Ishikawa (cell line): ENCODE data around the gene TNFSF12.

Experiments
- MAX ChIP-seq: IDR thresholded peaks from 2 replicates; pipeline ENCODE4 v1.6.1; 2012
- NFIC ChIP-seq: IDR thresholded peaks from 2 replicates; pipeline ENCODE4 v1.6.1; 2012
- REST ChIP-seq: IDR thresholded peaks from 2 replicates; pipeline ENCODE4 v1.6.1; 2012; ENCODE audit warnings: low read depth, mild to moderate bottlenecking

DNA sequence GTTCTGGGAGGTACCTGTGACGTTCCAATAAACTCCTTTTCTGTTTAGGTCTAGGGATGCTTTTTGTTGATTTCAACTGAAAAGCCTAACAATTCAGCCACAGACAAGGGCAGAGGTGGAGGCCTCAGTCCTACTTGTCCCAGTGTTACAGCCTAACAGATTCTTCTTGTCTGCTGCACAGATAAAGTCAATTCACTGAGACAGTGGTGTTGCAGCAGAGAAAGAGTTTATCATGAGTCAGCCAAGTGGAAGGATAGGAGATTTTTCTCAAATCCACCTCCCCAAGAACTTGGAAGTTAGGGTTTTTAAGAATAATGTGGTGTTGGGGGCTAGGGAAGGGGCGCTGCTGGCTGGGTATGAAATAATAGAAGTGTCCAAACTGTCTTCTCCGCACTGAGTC, 10.8 kb upstream of the TNFSF12 start:
- TF ChIP-seq REST: no peak
- no peak for TF ChIP-seq NFIC
- no peak for TF ChIP-seq MAX
